DOHH2 (cell line): ENCODE data around the gene PRRT1B.

Experiments
- EZH2phosphoT487 ChIP-seq: fragments of 200-600 bp; sonication (generic); IDR thresholded peaks from 2 replicates; pipeline ENCODE4 v1.6.1; 2017; ENCODE audit warnings: borderline replicate concordance, mild to moderate bottlenecking, antibody characterized with exemption, low read length, moderate library complexity, mixed read lengths
- TF ChIP-seq, protein P1 (sequence below): fragments of 200-600 bp; sonication (generic); IDR thresholded peaks from one replicate; pipeline ENCODE4 v1.5.1; 2014; ENCODE audit warnings: antibody characterized with exemption, mild to moderate bottlenecking, low read depth, low read length; ENCODE audit not compliant: poor library complexity, severe bottlenecking

DNA sequence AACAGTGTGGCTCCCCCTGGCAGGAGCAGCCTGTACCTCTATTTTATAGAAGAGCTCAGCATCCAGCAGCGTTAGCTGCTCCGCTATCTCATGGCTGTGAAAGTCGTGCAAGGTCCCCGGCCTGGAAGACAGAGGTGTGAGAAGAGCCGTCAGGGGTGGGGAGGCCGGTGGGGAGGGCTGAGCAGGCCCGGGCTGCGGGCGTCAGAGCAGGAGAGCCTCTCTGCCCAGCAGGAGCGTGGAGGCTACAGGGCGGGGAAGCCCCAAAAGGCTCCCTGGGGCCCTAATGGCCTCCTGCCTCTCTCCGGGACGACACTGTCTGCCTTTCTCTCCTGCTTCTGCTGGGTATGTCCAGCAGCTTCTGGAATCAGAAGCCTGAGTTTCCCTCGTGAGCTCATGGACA is 42.6 kb downstream of the PRRT1B start:
- TF ChIP-seq, protein P1, sequence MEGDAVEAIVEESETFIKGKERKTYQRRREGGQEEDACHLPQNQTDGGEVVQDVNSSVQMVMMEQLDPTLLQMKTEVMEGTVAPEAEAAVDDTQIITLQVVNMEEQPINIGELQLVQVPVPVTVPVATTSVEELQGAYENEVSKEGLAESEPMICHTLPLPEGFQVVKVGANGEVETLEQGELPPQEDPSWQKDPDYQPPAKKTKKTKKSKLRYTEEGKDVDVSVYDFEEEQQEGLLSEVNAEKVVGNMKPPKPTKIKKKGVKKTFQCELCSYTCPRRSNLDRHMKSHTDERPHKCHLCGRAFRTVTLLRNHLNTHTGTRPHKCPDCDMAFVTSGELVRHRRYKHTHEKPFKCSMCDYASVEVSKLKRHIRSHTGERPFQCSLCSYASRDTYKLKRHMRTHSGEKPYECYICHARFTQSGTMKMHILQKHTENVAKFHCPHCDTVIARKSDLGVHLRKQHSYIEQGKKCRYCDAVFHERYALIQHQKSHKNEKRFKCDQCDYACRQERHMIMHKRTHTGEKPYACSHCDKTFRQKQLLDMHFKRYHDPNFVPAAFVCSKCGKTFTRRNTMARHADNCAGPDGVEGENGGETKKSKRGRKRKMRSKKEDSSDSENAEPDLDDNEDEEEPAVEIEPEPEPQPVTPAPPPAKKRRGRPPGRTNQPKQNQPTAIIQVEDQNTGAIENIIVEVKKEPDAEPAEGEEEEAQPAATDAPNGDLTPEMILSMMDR = no peak
- no peak for TF ChIP-seq EZH2phosphoT487
